ENCODE results near the gene LIMS1. TPM values are rescaled to one million over a fixed set of nuclear protein-coding genes. Genes with fewer than 3 reads are reported as not detected.
"Not testable (repeated sequence)": the region's sequence is repeated elsewhere in the genome, so short reads cannot be mapped to it uniquely, and the experiment has no call there.

Gene LIMS1
- total RNA-seq, 4 donors from 2014 or later: 43.6 to 89.3 (median 59.6) TPM

DNA sequence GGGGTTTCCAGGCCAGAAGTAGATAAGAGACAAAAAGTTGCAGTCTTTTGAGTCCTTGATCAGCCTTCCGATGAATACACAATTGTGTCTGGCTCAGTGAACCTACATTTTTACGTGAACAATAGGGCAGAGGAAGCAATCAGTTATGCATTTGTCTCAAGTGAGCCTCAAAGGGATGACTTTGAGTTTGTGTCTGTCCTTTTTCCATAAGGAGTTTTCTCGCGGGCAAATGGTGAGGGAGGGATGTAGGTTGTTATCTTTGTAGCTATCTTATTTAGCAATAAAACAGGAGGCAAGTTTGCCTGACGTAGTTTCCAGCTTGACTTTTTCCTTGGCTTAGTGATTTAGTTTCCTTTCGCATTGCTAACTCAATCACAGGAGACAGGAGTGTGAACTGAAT lies 119.6 kb downstream of the LIMS1 start:
- intact Hi-C loops (cut with DNase I; ENCODE audit: low total_unique reads); H3K4me3 ChIP-seq (ENCODE audit: low read depth, poor library complexity, severe bottlenecking); DNase-seq (ENCODE audit: low spot score in 2 of 2): not testable (repeated sequence)
- WGBS, 2 donors: 42 to 65% methylated on average over 5 of the region's 6 CpGs

DNA sequence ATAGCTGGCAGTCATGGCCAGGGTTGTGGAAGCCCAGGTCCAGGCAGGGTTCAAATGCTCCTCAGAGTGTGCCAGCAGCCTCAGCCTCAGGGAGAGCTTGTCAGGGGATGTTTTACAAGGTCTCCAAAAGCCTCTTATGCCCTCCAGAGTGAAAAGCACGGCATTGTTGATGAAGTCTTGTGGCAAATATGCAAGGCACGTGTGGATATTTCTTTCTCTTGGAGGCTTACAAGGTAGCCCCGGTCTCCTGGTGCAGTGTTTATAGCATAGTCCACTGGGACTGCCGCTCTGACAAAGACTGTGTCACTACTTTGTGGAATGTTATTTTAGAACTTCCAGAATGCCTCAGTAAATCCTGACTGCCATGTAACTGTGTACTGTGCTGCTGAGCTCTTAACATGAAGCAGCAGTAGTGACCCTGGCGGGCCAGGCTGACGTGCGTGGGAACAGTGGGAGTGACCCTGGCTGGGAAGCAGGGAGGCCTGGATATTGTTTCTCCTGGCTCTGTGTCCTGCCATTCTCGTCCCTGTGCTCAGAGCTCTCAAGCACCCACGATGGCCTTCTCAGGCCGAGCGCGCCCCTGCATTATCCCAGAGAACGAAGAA lies 120.4 kb downstream of the LIMS1 start:
- H3K4me3 ChIP-seq (ENCODE audit: low read depth, poor library complexity, severe bottlenecking); intact Hi-C loops (cut with DNase I; ENCODE audit: low total_unique reads): not testable (repeated sequence)
- peak; percentile 49 to 88 for DNase-seq (ENCODE audit: low spot score in 2 of 2)
- no CpG with 5 or more reads among the region's 13 CpGs for WGBS, 2 donors

DNA sequence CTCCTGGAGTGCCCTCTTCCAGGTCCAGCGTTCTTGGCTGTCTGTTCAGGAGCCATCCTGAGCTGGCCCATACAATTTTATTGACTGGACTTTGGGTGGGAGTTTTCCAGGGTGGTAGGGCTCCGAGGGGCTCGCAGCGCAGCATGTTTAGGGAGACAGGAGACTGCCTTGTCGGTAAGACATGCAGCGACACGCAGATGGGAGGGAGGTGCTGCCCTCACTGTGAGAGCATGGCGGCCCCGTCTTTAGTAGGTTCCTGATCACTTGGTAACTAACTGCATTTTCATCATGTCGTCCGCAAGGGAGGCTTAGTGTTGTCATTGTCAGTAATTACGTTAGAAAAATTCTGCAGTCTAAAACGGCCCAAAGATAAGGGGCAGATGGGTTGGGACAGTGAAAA lies 121.0 kb downstream of the LIMS1 start:
- intact Hi-C loops (cut with DNase I; ENCODE audit: low total_unique reads); DNase-seq (ENCODE audit: low spot score in 2 of 2); H3K4me3 ChIP-seq (ENCODE audit: low read depth, poor library complexity, severe bottlenecking): not testable (repeated sequence)
- no CpG with 5 or more reads among the region's 13 CpGs for WGBS, 2 donors

DNA sequence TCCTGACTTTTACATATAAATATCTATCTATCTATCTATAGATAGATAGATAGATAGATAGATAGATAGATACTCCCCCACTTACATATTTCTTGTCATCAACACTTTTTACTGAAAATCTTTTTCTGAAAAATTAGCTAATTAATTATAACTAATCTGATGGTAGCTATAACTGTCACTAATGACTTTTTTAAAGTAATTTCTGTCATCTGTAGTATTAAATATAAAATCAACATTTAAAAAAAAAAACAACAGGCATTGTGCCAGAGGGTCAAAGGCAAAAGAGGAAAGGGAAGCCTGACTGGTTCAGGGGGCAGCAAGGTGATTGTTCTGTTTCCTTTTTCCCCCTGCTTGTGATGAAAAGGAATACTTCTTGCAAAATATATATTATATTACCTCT lies 122.0 kb downstream of the LIMS1 start:
- intact Hi-C loops (cut with DNase I; ENCODE audit: low total_unique reads); DNase-seq (ENCODE audit: low spot score in 2 of 2); H3K4me3 ChIP-seq (ENCODE audit: low read depth, poor library complexity, severe bottlenecking): not testable (repeated sequence)

DNA sequence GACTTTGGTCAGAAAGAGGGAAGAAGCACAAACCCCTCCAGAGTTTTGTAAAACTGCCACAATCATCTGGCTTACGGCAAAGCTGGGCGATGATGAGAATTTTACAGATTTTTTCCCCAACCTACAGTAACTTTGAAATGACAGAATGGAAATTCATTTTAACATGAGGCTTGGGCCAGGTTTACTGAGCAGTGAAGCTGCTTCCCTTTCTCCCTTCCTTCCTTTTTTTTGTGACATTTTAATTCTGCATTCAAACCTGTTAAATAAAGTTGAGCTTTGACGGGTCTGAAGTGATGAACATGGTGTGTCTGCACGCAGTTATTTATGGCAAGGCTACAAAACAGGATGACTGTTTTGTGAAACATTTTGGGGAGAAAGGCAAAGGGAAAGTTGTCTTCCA lies 123.2 kb downstream of the LIMS1 start:
- DNase-seq (ENCODE audit: low spot score in 2 of 2); H3K4me3 ChIP-seq (ENCODE audit: low read depth, poor library complexity, severe bottlenecking); intact Hi-C loops (cut with DNase I; ENCODE audit: low total_unique reads): not testable (repeated sequence)
- WGBS, 2 donors: 78 to 82% methylated on average over 4 of the region's 4 CpGs

DNA sequence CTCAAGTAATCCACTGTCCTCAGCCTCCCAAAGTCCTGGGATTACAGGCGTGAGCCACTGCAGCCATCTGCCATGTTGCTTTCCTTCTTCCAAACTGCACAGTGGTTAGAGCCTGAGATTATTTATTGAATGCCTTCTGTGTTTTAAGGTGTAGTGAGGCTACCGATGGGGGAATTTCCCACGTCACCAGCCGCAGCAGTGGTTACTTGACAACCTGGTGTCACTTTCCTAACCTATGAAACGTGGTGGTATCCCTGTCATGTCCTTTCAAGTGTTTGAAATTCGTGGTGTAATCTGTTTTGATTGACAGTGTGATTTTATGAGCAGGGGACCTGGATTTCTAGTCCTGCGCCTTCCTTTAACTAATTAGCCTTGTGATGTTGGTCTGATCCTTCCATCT lies 124.3 kb downstream of the LIMS1 start:
- intact Hi-C loops (cut with DNase I; ENCODE audit: low total_unique reads); DNase-seq (ENCODE audit: low spot score in 2 of 2); H3K4me3 ChIP-seq (ENCODE audit: low read depth, poor library complexity, severe bottlenecking): not testable (repeated sequence)
- WGBS, 2 donors: 87 to 88% methylated on average over 6 of the region's 7 CpGs

DNA sequence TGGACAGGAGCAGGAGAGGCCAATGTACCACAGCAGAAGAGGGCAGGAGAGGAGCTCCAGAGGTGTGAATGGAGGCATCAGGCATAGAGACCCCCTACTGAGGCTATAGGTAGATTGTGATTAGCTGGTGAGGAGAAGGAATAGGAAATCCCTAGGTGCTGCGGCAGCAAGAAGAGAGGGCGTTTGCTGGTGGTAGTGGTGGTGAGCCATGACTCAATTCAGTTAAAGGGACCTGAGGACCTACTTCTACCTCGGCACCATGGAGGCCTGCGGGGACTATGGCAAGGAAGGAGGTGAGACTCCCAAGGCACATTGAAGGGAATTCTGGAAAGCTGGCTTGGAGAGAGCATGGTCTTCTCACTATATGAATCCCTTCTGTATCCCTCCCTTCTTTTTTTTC lies 127.2 kb downstream of the LIMS1 start:
- WGBS, 2 donors: 68 to 74% methylated on average over 4 of the region's 4 CpGs
- H3K4me3 ChIP-seq (ENCODE audit: low read depth, poor library complexity, severe bottlenecking); DNase-seq (ENCODE audit: low spot score in 2 of 2); intact Hi-C loops (cut with DNase I; ENCODE audit: low total_unique reads): not testable (repeated sequence)

DNA sequence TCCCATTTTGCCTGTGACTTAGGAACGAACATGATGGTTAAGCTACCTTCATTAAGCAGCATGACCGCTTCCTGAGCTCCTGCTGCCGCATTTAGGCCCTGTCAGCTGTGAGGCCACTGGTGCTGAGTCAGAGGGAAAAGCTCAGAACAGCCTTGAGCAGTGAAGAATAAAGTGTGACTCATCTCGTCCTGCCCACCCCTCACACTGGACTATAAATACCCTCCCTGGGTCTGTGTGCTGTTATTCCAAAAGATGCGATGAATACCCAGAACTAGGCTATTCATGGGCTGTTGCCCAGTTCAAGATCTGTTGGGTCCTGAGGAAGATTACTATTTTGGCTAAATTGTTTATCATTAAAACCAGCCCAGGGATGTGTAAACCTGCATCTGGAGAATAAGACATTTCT lies 127.9 kb downstream of the LIMS1 start:
- WGBS, 2 donors: 45 to 56% methylated on average over 5 of the region's 5 CpGs
- intact Hi-C loops (cut with DNase I; ENCODE audit: low total_unique reads); H3K4me3 ChIP-seq (ENCODE audit: low read depth, poor library complexity, severe bottlenecking); DNase-seq (ENCODE audit: low spot score in 2 of 2): not testable (repeated sequence)

DNA sequence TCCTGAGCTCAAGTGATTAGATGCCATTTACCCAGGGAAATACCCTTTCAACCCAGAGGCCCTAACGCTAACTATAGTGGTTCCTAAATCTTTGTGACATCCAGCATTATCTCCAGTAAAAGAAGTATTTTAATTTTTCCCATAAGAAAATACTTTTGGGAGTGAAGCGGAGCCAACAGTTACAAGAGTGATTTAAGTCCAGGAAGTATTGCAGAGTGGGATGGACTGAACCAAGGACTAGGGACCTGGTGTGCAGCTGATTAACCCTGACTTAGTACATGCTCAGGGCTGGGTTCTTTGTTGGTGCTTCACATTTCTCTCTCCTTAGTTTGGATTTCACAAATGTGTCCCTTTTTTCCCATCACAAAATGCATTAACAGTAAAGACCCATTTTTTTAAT lies 129.1 kb downstream of the LIMS1 start:
- intact Hi-C loops (cut with DNase I; ENCODE audit: low total_unique reads); DNase-seq (ENCODE audit: low spot score in 2 of 2); H3K4me3 ChIP-seq (ENCODE audit: low read depth, poor library complexity, severe bottlenecking): not testable (repeated sequence)
- 78 to 86% methylated on average over 2 of the region's 2 CpGs for WGBS, 2 donors

DNA sequence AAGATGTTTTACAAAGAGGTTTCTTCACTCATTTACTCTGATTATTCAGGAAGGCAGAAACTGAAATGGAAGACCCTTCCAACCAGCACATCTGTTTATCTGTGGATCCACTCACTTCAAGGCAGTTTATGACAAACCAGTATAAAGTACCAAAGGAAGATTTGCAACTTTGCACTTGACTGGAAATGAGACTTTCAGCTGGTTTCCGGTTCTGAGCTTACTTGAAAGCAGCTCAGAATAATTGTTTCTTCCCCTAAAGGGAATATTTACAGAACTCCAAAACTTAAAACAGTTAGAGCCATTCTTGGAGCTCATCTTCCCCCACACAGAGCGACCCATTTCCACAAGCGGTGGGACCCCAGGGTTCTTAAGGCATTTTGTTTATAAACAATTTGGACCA lies 129.8 kb downstream of the LIMS1 start:
- intact Hi-C loops (cut with DNase I; ENCODE audit: low total_unique reads); H3K4me3 ChIP-seq (ENCODE audit: low read depth, poor library complexity, severe bottlenecking); DNase-seq (ENCODE audit: low spot score in 2 of 2): not testable (repeated sequence)
- WGBS, 2 donors: 77 to 78% methylated on average over 3 of the region's 3 CpGs

DNA sequence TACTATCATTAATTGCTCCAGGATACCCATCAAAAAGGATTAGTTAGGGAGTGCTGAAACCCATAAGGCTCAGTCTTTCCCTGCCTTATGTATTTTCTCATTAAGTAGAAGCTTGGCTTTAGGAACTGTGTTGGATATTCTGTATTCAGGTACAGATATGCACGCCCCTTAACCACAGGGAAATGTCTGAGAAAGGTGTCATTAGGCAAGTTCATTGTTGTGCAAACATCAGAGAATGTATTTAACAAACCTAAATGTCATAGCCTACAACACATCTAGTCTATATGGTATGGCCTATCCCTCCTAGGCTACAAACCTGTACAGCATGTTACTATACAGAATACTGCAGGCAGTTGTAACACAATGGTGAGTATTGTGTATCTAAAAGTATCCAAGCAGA lies 130.7 kb downstream of the LIMS1 start:
- H3K4me3 ChIP-seq (ENCODE audit: low read depth, poor library complexity, severe bottlenecking); DNase-seq (ENCODE audit: low spot score in 2 of 2); intact Hi-C loops (cut with DNase I; ENCODE audit: low total_unique reads): not testable (repeated sequence)
- 93 to 100% methylated on average over 1 of the region's 1 CpG for WGBS, 2 donors

DNA sequence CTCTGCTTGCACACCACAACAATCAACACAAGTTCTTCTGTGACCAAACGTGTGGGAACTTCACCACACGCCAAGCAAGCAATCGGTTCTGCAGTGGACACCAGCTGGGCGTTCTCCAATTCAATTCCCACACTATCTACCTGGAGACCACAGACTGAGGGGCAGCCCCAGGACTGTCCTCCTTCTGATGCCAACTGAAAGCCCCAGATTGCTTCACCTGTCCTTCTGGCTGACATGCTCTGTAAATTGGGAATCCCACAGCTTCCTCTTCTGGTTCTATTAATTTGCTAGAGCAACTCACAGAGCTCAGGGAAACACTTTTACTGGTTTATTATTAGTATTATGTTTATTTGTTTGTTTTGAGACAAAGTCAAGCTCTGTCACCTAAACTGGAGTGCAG lies 131.7 kb downstream of the LIMS1 start:
- intact Hi-C loops (cut with DNase I; ENCODE audit: low total_unique reads); DNase-seq (ENCODE audit: low spot score in 2 of 2); H3K4me3 ChIP-seq (ENCODE audit: low read depth, poor library complexity, severe bottlenecking): not testable (repeated sequence)
- 90% methylated on average over 2 of the region's 4 CpGs; no CpG with 5 or more reads in 1 of the 2 donors for WGBS, 2 donors

DNA sequence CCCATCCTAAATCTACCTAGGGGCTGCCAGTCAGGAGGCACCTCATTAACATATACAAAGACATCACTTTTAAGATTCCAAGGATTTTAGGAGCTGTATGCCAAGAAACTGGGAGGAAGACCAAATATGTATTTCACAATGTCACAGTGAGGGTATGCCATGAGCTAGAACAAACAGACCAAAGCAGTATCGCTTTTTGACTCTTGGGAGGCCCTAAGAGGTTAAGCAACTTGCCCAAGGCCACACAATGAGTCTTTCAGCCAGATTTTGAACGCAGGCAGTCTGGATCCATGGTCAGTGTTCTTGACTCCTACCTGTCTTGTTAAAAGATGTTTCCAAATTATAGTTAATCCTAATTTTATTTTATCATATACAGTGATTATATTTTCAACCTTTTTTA lies 132.9 kb downstream of the LIMS1 start:
- H3K4me3 ChIP-seq (ENCODE audit: low read depth, poor library complexity, severe bottlenecking); DNase-seq (ENCODE audit: low spot score in 2 of 2); intact Hi-C loops (cut with DNase I; ENCODE audit: low total_unique reads): not testable (repeated sequence)
- WGBS, 2 donors: 76 to 81% methylated on average over 2 of the region's 2 CpGs

DNA sequence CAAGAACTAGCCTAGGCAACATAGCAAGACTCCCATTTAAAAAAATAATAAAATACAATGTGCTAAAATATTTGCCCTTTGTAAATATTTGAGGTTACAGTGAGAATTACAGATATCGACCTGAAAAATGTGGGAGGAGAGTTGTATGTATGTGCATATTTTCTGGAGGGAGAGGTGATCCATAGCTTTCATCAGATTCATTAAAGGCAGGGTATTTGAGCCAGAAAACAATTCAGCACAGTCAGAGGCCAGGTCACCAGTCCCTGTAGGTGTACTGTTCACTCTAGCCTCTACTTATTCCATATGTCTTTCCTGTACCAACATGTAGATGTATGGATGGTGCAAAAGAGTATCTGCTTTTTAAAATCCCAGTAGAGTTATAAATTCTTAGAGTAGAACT lies 136.0 kb downstream of the LIMS1 start:
- H3K4me3 ChIP-seq (ENCODE audit: low read depth, poor library complexity, severe bottlenecking); intact Hi-C loops (cut with DNase I; ENCODE audit: low total_unique reads); DNase-seq (ENCODE audit: low spot score in 2 of 2): not testable (repeated sequence)
- WGBS, 2 donors: 73 to 75% methylated on average over 1 of the region's 1 CpG

DNA sequence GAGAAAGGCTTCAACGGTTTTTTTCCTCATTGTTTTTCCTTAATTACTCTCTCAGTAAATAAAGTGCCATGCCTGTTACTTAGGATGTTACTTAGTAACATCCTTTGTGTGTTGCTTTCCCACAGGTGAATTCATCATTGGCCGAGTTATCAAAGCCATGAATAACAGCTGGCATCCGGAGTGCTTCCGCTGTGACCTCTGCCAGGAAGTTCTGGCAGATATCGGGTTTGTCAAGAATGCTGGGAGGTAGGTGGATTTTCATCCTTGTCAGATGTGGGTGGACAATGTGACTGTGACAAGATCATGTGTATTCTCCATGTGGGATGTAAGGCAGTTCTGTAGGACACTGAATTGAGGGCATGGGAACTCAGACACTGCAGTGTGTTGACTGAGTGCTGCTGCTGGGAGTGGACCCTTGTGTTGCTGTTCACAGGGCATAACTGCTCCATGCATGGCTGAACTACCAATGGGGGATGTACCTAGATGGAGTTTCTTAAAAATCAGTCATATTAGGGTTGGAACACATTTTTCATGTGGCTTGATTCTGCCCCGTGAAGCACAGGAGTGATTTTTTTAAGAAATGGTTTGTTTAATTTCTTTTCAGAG lies 138.0 kb downstream of the LIMS1 start:
- 54 to 73% methylated on average over 1 of the region's 6 CpGs for WGBS, 2 donors
- DNase-seq (ENCODE audit: low spot score in 2 of 2); intact Hi-C loops (cut with DNase I; ENCODE audit: low total_unique reads); H3K4me3 ChIP-seq (ENCODE audit: low read depth, poor library complexity, severe bottlenecking): not testable (repeated sequence)

DNA sequence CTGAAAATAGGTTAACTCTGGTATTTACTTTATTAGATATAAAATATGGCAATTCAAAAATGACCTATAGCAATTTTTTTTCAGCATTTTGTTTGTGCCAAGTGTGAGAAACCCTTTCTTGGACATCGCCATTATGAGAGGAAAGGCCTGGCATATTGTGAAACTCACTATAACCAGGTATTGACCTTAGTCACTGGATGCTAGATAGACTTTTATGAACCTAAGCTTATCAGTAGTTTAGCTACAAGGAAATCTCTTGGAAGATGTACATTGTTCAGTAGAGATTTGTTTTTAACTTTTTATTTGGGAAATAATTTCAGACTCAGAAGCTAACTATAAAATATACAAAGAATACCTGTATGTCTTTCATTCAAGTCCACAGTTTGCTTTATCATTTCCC lies 142.3 kb downstream of the LIMS1 start:
- DNase-seq (ENCODE audit: low spot score in 2 of 2); H3K4me3 ChIP-seq (ENCODE audit: low read depth, poor library complexity, severe bottlenecking); intact Hi-C loops (cut with DNase I; ENCODE audit: low total_unique reads): not testable (repeated sequence)
- 100% methylated on average over 1 of the region's 1 CpG for WGBS, 2 donors

All from lower leg skin (tissue), 4 donors.